Raji (cell line): ENCODE results near the gene CLUH.
A peak's percentile ranks its signal among the peaks of the same experiment; 100 is the strongest.

Experiments
- POLR2A ChIP-seq: IDR thresholded peaks from 2 replicates; pipeline ENCODE4 v1.6.1; 2011; ENCODE audit warnings: low read depth, low read length, control low read depth; ENCODE audit not compliant: insufficient read depth

CLUH gene

GRCh38 chr17:2711608-2712299, at the start of gene CLUH:
TSS of gene CLUH (minus strand) at chr17:2711764. CDS start at chr17:2711661, 103 bp downstream.
- peak; percentile 78 for TF ChIP-seq POLR2A

GRCh38 chr17:2758870-2759269, 47.3 kb upstream of the CLUH start:
- no peak for TF ChIP-seq POLR2A

GRCh38 chr17:2755891-2756724, 44.5 kb upstream of the CLUH start:
- TF ChIP-seq POLR2A = no peak

GRCh38 chr17:2751491-2751890, 39.9 kb upstream of the CLUH start:
- TF ChIP-seq POLR2A = no peak

GRCh38 chr17:2750721-2751120, 39.2 kb upstream of the CLUH start:
- TF ChIP-seq POLR2A = no peak

- TF ChIP-seq POLR2A = no peak
Measured at GRCh38 chr17:2749784-2750181, 38.2 kb upstream of the CLUH start.

- TF ChIP-seq POLR2A = no peak
Measured at GRCh38 chr17:2749058-2749783, 37.7 kb upstream of the CLUH start, which contains the start of gene CCDC92B. TSS of gene CCDC92B (minus strand) at chr17:2749652. CDS start at chr17:2735145, 14,507 bp downstream.

- TF ChIP-seq POLR2A = no peak
Measured at GRCh38 chr17:2745317-2746037, 33.9 kb upstream of the CLUH start.

GRCh38 chr17:2737693-2738092, 26.1 kb upstream of the CLUH start:
- TF ChIP-seq POLR2A = no peak

- TF ChIP-seq POLR2A = no peak
Measured at GRCh38 chr17:2736956-2737355, 25.4 kb upstream of the CLUH start.

GRCh38 chr17:2735896-2736295, 24.3 kb upstream of the CLUH start:
- no peak for TF ChIP-seq POLR2A

- no peak for TF ChIP-seq POLR2A
Measured at GRCh38 chr17:2734939-2735338, 23.4 kb upstream of the CLUH start.

GRCh38 chr17:2731807-2732206, 20.2 kb upstream of the CLUH start:
- no peak for TF ChIP-seq POLR2A

GRCh38 chr17:2730764-2731353, 19.3 kb upstream of the CLUH start:
- TF ChIP-seq POLR2A = no peak
